HS-5 (cell line): Measurements from ENCODE around the gene CRAMP1.
"Not testable (repeated sequence)": the region's sequence is repeated elsewhere in the genome, so short reads cannot be mapped to it uniquely, and the experiment has no call there.

Experiments
- DNase-seq: peaks from one replicate; pipeline ENCODE4 v3.0.0-alpha.2; 2012; ENCODE audit warnings: low read depth

Gene CRAMP1, protein sequence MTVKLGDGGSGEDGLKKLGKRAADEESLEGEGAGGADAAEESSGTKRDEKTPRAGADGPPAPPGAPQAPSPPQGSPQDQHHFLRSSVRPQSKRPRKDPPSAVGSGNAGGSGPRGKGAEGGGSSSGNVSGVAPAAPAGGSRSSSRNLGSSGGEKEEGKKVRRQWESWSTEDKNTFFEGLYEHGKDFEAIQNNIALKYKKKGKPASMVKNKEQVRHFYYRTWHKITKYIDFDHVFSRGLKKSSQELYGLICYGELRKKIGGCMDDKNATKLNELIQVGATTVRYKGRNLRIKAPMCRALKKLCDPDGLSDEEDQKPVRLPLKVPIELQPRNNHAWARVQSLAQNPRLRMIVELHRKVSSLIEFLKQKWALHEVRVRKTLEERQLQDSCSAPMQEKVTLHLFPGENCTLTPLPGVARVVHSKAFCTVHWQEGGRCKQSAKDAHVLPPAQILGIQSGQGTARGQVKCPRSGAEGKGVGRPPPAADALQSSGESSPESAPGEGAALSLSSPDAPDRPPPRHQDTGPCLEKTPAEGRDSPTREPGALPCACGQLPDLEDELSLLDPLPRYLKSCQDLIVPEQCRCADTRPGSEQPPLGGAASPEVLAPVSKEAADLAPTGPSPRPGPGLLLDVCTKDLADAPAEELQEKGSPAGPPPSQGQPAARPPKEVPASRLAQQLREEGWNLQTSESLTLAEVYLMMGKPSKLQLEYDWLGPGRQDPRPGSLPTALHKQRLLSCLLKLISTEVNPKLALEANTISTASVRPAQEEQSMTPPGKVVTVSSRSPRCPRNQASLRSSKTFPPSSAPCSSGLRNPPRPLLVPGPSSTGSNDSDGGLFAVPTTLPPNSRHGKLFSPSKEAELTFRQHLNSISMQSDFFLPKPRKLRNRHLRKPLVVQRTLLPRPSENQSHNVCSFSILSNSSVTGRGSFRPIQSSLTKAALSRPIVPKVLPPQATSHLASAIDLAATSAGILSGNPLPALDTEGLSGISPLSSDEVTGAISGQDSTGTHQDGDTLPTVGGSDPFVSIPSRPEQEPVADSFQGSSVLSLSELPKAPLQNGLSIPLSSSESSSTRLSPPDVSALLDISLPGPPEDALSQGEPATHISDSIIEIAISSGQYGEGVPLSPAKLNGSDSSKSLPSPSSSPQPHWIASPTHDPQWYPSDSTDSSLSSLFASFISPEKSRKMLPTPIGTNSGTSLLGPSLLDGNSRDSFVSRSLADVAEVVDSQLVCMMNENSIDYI (N-terminal part only)

DNA sequence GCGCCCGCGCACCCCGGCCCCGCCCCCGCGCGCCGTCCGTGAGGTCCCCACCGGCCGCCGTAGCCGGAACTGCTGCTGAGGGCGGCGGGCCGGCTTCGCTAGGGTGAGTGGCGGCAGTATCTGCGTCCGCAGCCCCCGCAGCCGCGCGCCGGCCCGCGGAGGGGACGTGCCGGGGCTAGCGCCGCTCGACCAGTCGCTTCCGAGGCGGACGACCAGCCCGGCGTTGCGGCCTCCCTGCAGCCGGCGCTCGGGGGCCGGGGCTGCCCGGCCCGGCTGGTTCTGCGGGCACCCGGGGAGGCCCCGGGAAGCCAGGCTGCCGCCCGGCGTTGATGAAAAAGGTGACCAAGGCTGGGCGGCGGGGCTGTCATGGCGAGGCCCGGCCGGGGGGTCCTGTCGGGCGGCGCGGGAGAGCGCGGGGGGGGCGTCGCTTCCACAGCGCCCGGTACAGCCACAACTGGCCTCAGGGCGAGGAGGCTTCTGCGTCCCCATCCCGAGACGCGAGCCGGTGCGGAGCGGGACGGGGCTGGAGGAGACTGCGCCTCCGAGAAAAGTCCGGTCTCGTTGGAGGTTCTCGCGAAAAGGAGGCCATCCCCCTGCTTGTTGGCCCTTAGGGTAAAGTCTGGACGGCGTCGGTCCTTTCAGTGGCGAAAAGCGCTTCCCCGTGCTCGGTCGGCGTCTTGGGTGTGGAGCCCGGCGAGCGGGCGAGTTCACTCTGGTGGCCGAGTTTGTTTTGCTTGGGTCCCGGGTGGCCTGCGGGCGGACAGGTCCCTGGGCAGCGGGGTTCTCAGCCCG, at the start of gene CRAMP1:
TSS of gene CRAMP1 (plus strand) at position 41 of the 792 bp plus-strand sequence. CDS start 2,280 bp downstream, outside the sequence.
- no peak for DNase-seq

DNA sequence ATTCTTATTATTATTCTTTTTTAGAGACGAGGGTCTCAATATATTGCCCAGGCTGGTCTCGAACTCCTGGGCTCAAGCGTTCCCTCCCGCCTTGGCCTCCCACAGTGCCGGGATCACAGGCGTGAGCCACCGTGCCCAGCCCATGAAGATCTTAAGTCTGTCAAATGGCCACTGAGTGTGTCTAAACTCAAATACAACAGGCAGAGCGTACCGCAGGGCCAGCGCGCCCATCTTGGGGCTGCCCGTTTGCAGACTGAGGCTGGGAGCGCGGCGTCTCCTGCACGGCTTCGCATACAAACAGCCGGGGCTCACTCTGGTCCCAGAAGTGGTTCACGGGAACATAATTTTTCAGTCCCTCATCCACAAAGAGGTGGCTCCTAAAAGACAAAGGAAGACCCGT, 48.4 kb upstream of the CRAMP1 start:
- DNase-seq, result no peak

DNA sequence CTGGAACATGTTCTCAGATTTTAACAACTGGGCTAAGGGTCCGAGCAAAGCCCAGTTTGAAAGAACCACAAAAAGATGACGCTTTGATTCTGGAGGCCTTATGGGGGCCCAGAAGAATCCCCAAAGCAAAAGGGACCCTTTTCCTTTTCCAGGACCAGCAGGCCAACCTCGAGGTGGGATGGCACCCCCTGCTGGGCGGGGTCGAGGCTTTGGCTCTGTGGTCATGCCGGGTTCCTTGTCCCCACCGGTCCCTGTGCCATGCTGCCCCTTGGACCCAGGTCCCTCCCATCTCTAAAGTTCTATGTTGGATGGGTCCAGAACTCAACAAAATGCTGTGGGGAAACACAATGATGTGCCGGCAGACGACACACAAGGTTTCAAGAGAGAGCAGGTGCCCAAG, 47.8 kb upstream of the CRAMP1 start:
- DNase-seq, result no peak

DNA sequence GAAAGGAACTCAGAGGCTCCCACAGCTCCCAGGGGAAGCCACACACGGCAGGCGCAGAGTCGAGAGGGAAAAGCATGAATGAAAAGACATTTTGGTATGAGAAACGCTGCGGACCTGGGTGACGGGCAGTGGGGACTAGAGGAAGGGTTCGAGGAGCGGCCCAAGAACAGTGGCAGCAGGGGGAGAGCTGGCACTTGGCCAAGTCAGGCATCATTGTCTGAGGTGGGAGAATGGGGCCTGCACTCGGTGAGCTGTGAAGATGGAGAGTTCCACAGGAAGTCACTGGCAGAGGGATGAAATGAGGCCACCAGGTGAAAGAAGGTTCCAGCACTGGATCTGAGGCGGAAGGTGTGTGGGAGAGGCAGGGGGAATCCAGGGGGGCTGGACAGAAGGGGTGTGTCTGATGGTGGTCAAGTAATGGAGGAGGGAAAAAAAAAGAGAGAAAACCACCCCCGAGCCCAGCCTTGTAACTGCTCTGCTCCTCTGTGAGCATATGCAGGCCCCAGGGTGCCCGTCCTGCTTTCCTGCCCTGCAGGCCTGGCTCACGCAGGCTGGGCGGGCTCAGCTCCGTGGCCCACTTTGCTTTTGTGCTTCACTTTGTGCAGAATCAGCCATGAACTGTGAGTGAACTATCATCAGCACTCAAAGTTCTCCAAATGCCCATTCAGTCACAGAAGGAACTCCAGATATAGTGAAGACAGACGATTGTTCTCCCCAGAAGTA, 46.9 kb upstream of the CRAMP1 start:
- no peak for DNase-seq

DNA sequence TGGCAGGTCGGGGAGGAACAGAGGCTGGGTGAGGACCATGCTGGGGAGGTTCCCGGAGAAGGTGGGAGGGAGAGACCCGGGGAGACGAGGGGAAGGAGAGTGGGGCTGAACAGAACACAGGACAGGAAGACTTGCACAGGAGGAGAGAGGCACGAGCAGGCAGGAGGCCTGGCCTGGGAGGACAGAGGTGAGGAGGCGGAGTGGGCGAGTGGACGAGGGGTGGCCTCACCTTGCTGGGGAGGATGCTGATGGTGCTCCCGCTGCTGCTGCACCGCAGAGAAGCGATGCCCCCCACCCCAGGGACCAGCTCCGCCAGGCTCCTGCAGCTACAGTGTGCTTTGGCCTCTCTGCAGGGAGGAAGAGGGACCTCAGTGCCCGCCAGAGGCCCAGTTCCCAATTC, 44.2 kb upstream of the CRAMP1 start:
- no peak for DNase-seq

DNA sequence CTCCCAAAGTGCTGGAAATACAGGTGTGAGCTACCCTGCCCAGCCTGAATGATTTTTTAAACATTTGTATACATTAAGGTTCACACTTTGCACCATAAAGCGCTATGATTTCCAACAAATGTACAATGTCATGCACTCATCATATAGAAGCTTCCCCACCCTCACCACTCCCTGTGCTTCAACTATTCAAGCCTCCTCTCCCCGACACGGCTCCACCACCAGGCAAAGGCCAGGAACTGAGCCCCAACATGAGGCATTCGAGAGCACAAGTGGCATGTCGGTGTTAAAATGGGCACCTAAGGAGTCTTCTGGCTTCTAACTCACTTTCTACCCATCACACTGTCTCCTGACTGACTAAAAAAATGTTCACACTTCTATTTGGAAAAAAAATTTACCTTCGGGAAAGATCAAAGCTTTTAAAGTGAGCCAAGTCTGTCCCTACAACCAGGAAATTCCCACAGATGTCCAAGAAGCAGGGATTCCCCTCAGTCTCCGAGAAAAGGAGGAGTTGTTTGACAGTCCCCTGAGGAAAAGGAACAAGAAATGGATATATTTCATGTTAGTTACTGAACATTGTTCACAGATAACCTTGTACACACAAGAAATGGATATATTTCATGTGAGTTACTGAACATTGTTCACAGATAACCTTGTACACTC, 41.0 kb upstream of the CRAMP1 start:
- no peak for DNase-seq

DNA sequence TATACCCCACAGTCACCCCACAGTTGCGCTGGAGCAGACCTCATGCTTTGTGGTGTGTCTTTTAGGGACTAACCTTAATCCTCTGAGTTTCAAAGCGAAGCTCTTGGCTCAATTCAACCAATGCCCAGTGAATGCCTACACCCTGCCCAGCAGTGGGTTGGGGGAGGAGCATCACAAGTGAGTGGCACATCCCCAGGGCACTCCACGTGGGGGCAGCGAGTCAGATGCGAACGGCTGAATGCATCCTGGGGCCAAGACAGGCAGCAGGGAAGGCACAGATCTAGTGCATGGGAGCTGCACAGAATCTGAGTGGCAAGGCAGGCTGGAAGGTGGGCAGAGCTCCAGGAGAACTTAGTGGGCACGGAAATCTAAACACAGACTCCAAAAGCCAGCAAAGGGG, 39.5 kb upstream of the CRAMP1 start:
- DNase-seq, result no peak

DNA sequence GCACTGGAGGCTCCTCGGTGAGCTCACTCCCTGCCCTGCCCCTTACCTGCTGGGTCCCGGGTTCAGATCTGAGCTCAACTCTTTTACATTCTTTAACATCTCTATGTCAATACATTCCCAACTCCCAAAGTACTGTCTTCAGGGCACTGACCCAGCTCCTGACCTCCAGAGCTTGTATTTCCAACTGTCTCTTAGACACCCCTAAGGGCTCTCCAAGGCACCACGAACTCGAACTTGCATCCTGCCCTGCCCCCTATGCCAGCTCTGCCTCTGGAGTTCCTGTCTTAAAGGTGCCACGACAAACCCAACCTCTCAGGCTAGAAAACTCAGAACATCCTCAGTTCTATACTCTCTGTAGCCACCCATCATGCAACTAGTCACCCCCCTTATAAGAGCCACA, 38.9 kb upstream of the CRAMP1 start:
- DNase-seq, result no peak

DNA sequence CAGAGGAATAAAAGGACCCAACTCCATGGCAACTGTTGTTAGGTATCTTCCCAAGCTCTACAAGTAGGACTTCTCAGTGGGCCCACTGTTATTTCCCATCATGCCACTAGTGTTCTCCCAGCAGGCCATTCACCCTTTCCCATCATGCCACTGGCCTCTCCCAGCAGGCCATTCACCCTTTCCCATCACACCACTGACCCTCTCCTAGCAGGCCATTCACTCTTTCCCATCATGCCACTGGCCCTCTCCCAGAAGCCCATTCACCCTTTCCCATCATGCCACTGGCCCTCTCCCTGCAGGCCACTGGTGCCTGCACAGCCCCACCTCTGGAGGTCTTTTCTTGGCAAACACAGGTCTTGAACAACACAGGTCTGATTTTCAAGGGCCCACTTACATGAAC, 36.6 kb upstream of the CRAMP1 start:
- DNase-seq, result no peak

DNA sequence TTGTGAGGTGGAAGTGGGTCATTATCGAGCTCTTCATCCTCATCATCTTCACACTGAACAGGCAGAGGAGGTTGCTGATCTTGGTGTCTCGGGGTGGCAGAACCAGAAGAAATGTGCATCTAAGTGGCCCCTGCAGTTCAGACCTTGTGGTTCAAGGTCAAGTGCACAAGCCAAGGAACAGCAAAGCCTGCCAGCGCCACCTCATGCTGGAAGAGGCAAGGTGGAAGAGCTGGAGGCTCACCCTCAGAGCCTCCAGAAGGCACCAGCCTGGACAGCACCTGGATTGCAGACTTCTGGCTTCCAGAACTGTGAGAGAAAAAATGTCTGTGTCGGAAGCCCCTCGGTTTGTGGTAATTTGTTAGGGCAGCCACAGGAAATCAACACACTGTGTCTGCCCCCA, 32.9 kb upstream of the CRAMP1 start:
- DNase-seq, result no peak

DNA sequence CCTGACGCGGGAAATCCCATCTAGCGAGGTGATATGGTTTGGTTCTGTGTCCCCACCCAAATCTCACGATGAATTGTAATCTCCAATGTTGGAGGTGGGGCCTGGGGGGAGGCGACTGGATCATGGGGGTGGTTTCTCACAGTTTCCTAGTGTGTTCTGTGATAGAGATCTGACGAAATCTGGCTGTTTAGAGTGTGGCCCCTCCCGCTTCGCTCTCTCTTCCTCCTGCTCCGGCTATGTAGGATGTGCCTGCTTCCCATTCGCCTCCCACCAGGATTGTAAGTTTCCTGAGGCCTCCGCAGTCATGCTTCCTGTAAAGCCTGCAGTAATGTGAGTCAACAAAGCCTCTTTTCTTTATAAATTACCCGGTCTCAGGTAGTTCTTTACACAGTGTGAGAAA, 31.9 kb upstream of the CRAMP1 start:
- no peak for DNase-seq

DNA sequence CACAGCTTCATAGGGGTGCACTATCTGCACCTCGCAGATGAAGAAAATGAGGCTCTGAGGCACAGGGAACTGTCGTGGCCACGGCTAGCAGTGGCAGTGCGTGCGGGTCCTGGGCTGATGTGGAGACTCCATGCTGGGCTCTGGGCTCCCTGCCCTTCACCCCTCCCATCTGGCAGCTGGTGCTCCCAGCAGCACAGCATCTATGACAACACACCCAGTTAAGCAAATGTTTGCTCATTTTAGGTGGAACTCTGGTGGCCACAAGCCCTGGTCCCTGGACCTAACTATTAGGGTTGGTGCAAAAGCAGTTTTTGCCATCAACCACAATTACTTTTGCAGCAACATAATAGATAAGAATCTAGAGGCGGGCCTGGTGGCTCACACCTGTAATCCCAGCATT, 31.2 kb upstream of the CRAMP1 start:
- no peak for DNase-seq

DNA sequence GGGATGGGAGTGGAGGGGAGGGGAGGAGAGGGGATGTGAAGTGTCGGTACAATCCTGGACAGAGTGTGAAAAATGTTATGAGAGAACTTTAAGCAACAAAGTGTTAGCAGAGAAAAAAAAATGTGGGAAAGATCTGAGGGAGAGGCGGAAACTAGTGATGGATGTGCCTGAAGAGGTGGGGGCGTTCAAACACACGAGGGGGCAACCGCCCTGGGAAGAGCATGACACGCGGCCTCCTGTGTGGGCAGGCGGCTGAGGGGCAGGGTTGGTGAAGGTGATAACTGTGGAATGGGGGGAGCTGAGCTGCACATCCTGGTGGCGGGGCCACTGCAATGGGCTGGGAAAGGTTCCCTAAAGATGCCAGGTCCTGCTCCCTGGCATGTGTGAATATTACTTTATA, 30.4 kb upstream of the CRAMP1 start:
- DNase-seq, result no peak

DNA sequence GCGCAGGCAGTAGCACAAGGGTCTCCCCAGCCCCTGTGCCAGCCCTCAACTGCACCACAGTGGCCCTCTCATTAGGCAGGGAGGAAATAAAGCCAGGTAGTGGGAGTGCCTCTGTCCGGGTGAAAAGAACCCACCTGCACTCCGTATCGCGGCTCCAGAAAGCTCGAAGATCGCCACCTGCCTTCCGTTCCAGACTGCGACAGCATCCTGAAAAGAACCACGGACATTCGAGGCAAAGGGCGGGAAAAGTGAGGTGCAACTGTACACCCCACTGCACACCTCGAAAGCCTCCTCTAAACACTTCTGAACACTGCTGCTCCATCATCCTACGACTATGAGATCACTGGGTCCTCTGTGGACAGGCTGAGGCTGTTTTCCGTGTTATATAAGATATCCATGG, 29.0 kb upstream of the CRAMP1 start:
- no peak for DNase-seq

DNA sequence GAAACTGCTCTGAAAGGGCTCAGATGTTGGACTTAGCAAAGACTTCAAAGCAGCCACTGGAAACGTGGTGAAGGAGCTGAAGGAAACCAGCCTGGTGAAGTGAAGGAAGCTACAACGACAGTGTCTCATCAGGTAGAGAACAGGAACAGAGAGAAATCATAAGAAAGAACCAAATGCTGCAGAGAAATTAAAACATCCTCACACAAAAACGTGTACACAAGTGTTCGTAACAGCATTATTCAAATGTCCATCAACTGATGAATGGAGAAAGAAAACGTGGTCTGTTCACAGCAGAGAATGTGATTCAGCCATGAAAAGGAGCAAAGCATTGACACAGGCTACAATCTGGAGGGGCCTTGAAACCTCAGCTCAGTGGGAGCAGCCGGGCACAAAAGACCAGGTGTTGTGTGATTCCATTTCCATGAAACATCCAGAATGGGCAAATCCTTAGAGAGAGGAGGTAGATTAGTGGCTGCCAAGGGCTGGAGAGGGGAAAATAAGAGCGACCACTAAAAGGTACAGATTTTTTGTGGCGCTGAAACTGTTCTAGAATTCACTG, 27.2 kb upstream of the CRAMP1 start:
- DNase-seq, result no peak

DNA sequence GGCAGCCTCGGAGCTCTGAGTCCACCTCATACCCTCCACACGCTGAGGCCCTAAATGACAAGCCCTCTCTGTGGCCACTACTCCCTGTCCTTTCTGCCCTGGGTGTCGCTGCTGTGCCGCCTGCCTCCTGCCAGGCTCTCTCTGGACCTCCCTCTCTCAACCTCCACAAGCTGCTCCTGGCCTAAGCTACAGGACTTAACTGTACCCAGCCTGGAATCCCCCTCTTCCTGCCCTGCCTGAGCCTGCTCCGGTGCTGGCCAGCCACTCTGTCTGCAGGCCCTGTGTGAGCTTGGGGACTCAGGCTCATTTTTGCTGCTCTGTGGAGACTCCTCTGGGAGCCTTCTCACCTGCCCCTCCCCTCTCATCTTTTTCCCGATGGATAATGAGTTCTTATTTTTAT, 21.8 kb upstream of the CRAMP1 start:
- no peak for DNase-seq

DNA sequence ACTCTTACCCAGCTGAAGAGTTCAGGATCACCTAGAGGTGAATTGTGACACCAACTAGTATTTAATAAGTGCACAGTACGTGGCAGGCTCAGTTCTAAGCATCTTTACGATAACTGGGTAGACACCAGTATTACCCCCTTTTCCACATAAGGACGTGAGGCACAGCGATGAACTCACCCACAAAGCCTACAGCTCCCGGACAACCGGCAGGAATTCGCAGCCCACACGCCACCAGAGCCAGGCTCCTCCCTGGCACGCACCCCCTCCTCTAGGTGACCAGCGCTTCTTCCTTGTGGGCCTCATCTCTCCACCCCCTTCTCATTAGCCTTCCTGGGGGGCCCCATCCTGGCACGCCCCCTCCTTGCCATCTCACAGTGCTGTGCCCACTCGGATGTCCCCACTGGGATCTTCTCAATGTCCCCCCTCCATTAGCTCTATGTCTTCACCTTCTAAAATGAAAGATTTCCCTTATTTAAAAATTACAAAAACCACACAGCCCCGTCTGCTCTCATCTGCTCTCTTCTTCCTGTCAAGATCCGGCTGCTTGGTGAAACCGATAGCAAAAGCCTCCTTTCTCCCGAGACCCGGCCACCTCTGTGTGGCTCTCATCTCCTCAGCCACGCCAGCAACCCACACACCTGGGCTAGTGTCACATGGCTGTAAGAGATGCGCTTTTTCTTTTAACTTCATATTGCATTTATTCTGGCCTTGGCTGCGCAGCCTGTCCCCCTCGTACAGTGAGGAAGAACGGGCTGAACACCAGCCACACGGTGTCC, 21.0 kb upstream of the CRAMP1 start:
- DNase-seq, result no peak

DNA sequence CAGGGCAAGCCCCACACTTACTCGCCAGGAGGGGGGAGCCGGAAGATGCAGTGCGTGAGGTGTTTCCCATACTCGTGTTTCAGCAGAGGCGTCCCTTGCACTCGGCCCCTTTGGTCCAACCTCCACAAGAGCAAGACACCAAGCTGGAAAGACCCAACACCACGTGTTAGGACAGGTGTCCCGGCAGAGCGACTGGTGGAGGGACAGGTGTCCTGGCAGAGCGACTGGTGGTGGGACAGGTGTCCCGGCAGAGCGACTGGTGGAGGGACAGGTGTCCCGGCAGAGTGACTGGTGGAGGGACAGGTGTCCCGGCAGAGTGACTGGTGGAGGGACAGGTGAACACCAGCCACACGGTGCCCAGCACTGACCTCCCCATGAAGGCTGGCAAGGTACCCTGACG, 19.7 kb upstream of the CRAMP1 start:
- DNase-seq, result no peak

DNA sequence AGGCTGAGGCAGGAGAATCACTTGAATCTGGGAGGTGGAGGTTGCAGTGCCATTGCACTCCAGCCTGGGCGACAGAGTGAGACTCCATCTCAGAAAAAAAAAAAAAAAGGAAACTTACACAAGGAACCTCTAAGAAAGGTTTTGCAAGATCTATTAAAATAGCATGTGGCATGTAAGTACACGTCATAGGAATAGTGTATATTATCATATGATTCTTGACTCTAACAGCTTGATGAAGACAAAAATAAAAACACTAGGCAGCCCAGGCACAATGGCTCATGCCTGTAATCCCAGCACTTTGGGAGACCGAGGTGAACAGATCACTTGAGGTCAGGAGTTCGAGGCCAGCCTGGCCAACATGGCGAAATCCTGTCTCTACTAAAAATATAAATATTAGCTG, 16.6 kb upstream of the CRAMP1 start:
- not testable (repeated sequence) for DNase-seq
